DMS53 (cell line): ENCODE results near the gene PARD3.
"Not testable (repeated sequence)": the region's sequence is repeated elsewhere in the genome, so short reads cannot be mapped to it uniquely, and the experiment has no call there.

Experiments
- DNase-seq: peaks from one replicate; lab custom pipeline; 2025; lab: John Stamatoyannopoulos, UW

The PARD3 gene

GRCh38 chr10:34378297-34378696 is 436.8 kb downstream of the PARD3 start:
- no peak for DNase-seq

GRCh38 chr10:34377833-34378232 is 437.3 kb downstream of the PARD3 start:
- DNase-seq, result no peak

GRCh38 chr10:34374356-34375045 is 440.6 kb downstream of the PARD3 start:
- DNase-seq, result no peak

GRCh38 chr10:34373211-34373610 is 441.9 kb downstream of the PARD3 start:
- DNase-seq, result no peak

- DNase-seq, result no peak
These were observed 442.6 kb downstream of the PARD3 start for GRCh38 chr10:34372509-34372908.

- no peak for DNase-seq
These were observed 445.0 kb downstream of the PARD3 start for GRCh38 chr10:34370126-34370525.

GRCh38 chr10:34369120-34369519 is 446.0 kb downstream of the PARD3 start:
- no peak for DNase-seq

GRCh38 chr10:34364253-34365037 is 450.7 kb downstream of the PARD3 start:
- no peak for DNase-seq

GRCh38 chr10:34360984-34361383 is 454.1 kb downstream of the PARD3 start:
- no peak for DNase-seq

GRCh38 chr10:34359435-34359813 is 455.7 kb downstream of the PARD3 start:
- no peak for DNase-seq

- no peak for DNase-seq
These were observed 456.2 kb downstream of the PARD3 start for GRCh38 chr10:34358729-34359434.

- peak; percentile 8 for DNase-seq
These were observed 458.6 kb downstream of the PARD3 start for GRCh38 chr10:34356463-34356862.

- DNase-seq, result not testable (repeated sequence)
These were observed 461.6 kb downstream of the PARD3 start for GRCh38 chr10:34353530-34353929.

GRCh38 chr10:34352599-34353204 is 462.4 kb downstream of the PARD3 start:
- DNase-seq, result not testable (repeated sequence)

GRCh38 chr10:34351161-34351560 is 463.9 kb downstream of the PARD3 start:
- DNase-seq, result no peak

GRCh38 chr10:34348917-34349485 is 466.1 kb downstream of the PARD3 start:
- no peak for DNase-seq

GRCh38 chr10:34348021-34348420 is 467.1 kb downstream of the PARD3 start:
- no peak for DNase-seq

- no peak for DNase-seq
These were observed 468.0 kb downstream of the PARD3 start for GRCh38 chr10:34347131-34347530.

GRCh38 chr10:34346516-34347100 is 468.5 kb downstream of the PARD3 start:
- no peak for DNase-seq

GRCh38 chr10:34345383-34345782 is 469.7 kb downstream of the PARD3 start:
- no peak for DNase-seq

GRCh38 chr10:34343764-34344163 is 471.3 kb downstream of the PARD3 start:
- no peak for DNase-seq

GRCh38 chr10:34341473-34341872 is 473.6 kb downstream of the PARD3 start:
- DNase-seq, result no peak
